OCI-LY7 (cell line): ENCODE measurements around the gene NFAM1. TPM values are rescaled to one million over a fixed set of nuclear protein-coding genes. Genes with fewer than 3 reads are reported as not detected.

Experiments
- BruUV-seq: library from RNA; stranded (reverse); fragments of 400-500 nt; replicated peaks from 2 replicates; lab custom pipeline; 2021; lab: Mats Ljungman, UMichigan
- CTCF ChIA-PET: fragments of 300-600 bp; sonication (Branson Sonifier 250); formaldehyde crosslinking; loops from one replicate; lab custom pipeline; 2022; ENCODE audit warnings: antibody characterized with exemption; ENCODE audit not compliant: unreplicated experiment; lab: Charles Lee
- POLR2A ChIA-PET: fragments of 300-600 bp; sonication (Branson Sonifier 250); formaldehyde crosslinking; loops from one replicate; lab custom pipeline; 2022; ENCODE audit warnings: antibody characterized with exemption; lab: Charles Lee
- DNase-seq: peaks from one replicate; pipeline ENCODE4 v3.0.0-alpha.2; 2015; ENCODE audit warnings: low spot score
- H2AFZ ChIP-seq: fragments of 200-600 bp; sonication (generic), shearing (Covaris generic); 2 replicates; pipeline ENCODE4 v1.6.1; 2014; ENCODE audit warnings: mild to moderate bottlenecking, antibody characterized with exemption, low read length, moderate library complexity
- H3K27ac ChIP-seq: fragments of 200-600 bp; sonication (generic); 2 replicates; pipeline ENCODE4 v1.5.1; 2014; ENCODE audit warnings: mixed run types, low read depth, mild to moderate bottlenecking, moderate library complexity, low read length, inconsistent platforms; ENCODE audit not compliant: poor library complexity, severe bottlenecking
- H3K36me3 ChIP-seq: fragments of 200-600 bp; sonication (generic); 2 replicates; pipeline ENCODE4 v1.6.1; 2014; ENCODE audit warnings: mild to moderate bottlenecking, antibody characterized with exemption, low read length, moderate library complexity, mixed read lengths; ENCODE audit not compliant: insufficient read depth
- H3K4me1 ChIP-seq: fragments of 200-600 bp; sonication (generic); 2 replicates; pipeline ENCODE4 v1.5.1; 2014; ENCODE audit warnings: mild to moderate bottlenecking, low read length; ENCODE audit not compliant: insufficient read depth, poor library complexity, severe bottlenecking
- H3K4me2 ChIP-seq: fragments of 200-600 bp; sonication (generic); 2 replicates; pipeline ENCODE4 v1.6.1; 2014; ENCODE audit warnings: mild to moderate bottlenecking, low read length
- H3K4me3 ChIP-seq: fragments of 200-600 bp; sonication (generic); 2 replicates; pipeline ENCODE4 v1.5.1; 2014; ENCODE audit warnings: mild to moderate bottlenecking, low read depth, low read length; ENCODE audit not compliant: poor library complexity, severe bottlenecking
- H3K79me2 ChIP-seq: fragments of 200-600 bp; sonication (generic); 2 replicates; pipeline ENCODE4 v1.6.1; 2016; ENCODE audit warnings: low read depth, mild to moderate bottlenecking, low read length, moderate library complexity, mixed read lengths; ENCODE audit not compliant: insufficient read depth
- H3K9me2 ChIP-seq: fragments of 200-600 bp; sonication (generic); 2 replicates; pipeline ENCODE4 v1.6.1; 2016; ENCODE audit warnings: mild to moderate bottlenecking, low read length, mixed read lengths; ENCODE audit not compliant: insufficient read depth
- H3K9me3 ChIP-seq: fragments of 200-600 bp; sonication (generic); 2 replicates; pipeline ENCODE4 v1.6.1; 2014; ENCODE audit warnings: mild to moderate bottlenecking, mixed run types, low read length, mixed read lengths
- H4K20me1 ChIP-seq: fragments of 200-600 bp; sonication (generic); 2 replicates; pipeline ENCODE4 v1.6.1; 2014; ENCODE audit warnings: mild to moderate bottlenecking, antibody characterized with exemption, low read length, moderate library complexity, mixed read lengths; ENCODE audit not compliant: insufficient read depth
- CTCF ChIP-seq: fragments of 200-600 bp; sonication (generic); conservative IDR thresholded peaks from 2 replicates; pipeline ENCODE4 v1.5.1; 2014; ENCODE audit warnings: mild to moderate bottlenecking, antibody characterized with exemption, low read length, moderate library complexity, mixed read lengths
- EZH2phosphoT487 ChIP-seq: fragments of 200-600 bp; sonication (generic); IDR thresholded peaks from 2 replicates; pipeline ENCODE4 v1.6.1; 2018; ENCODE audit warnings: low read depth, borderline replicate concordance, mild to moderate bottlenecking, mixed run types, antibody characterized with exemption, low read length, moderate library complexity, mixed read lengths
- intact Hi-C: fragments of 100-400 bp; cut with micrococcal nuclease; formaldehyde crosslinking; loops from one replicate; pipeline ENCODE4 v1.10.0; 2022; ENCODE audit not compliant: unreplicated experiment
- total RNA-seq, 2 experiments: library from RNA; depleted of rRNA in 1 of 2; stranded (reverse); fragments of >200 nt in 1 of 2; shearing (Covaris generic) in 1 of 2; gene quantifications; 2 replicates each; pipeline ENCODE4 v1.2.3, GENCODE V29; 2014 to 2022

Gene NFAM1
- total RNA-seq, 2 experiments from 2014 or later, result 0.16 to 0.88 TPM

DNA sequence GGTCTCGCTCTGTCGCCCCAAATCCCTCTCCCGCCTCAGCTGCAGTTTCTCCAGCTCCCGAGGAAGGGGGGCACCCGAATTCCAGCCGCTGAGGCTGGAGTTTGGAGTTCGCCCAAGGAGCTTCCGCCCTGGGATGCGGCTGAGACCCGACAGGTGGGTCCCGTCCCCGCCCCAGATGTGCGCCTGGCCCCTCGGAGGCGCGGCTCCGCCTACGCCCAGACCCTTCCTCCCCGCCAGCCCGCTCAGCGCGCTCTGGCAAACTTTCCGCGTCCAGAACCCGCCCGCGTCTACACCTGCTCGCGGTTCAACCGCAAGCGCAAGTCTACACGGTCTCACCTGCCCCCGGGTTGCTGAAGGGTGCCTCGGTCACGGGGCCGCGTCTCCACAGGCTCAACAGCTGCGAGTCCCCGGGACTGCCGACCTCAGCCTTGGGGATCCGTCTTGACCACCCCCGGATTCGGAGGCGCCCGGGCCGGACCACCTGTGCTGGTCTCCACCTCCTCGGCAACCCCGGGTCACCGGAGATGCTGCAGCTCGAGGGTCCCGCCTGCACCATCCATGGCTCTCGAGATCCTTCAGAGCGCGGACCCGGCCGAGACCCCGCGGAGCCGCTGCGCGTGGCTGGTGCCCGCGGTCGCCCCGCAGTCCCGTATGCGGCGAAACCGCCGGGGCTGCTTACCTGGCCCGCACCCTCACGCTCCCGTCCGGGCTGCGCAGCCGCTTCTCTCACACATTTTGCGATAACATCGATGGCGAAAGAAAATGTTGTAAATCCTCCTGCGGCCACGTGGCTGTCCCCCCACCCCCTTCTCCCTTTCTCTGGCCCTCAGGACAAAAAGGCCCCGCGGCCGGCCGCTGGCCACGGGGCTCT is 63.6 kb downstream of the NFAM1 start:
- BruUV-seq, result no TSS peak

GRCh38 chr22:42367980-42368378 is 64.2 kb downstream of the NFAM1 start:
- H3K36me3 ChIP-seq, result no peaks in the 10 kb centered on the region
- no peak for DNase-seq
- no peak overlapping the region for H3K4me3 ChIP-seq
- H3K9me3 ChIP-seq, result no peaks in the 10 kb centered on the region
- intact Hi-C loops, result no loop called here
- ChIA-PET POLR2A (no interaction called here), CTCF (no interaction called here)
- H3K79me2 ChIP-seq, result no peaks in the 10 kb centered on the region
- no peaks in the 10 kb centered on the region for H4K20me1 ChIP-seq
- no peak overlapping the region for H3K27ac ChIP-seq
- TF ChIP-seq EZH2phosphoT487 (no peak), CTCF (no peak)
- no peak overlapping the region for H2AFZ ChIP-seq
- H3K4me2 ChIP-seq, result peak overlapping the region; percentile 96; the same call in 1 of the 2 replicates
- no TSS peak for BruUV-seq
- H3K9me2 ChIP-seq, result no peaks in the 10 kb centered on the region
- H3K4me1 ChIP-seq, result peaks cover 17% of the 10 kb centered on the region

More for the DNA sequence above, 63.6 kb downstream of the NFAM1 start:
- Histone ChIP-seq H4K20me1 (no peaks in the 10 kb centered on the region), H3K79me2 (no peaks in the 10 kb centered on the region), H3K9me2 (no peaks in the 10 kb centered on the region), H3K4me3 (peak overlapping the region; percentile 69), H3K4me2 (peak overlapping the region; percentile 96), H2AFZ (peak overlapping the region; percentile 67), H3K27ac (no peak overlapping the region), H3K4me1 (peaks cover 17% of the 10 kb centered on the region), H3K36me3 (no peaks in the 10 kb centered on the region), H3K9me3 (no peaks in the 10 kb centered on the region)
- ChIA-PET POLR2A (interaction anchor here (0.9 to 1.3 kb wide), 2 partner anchors 72 to 76 kb away, joined by 3 to 5 read pairs; no protein-coding TSS in a partner anchor), CTCF (no interaction called here)
- intact Hi-C loops, result no loop called here
- TF ChIP-seq CTCF (no peak), EZH2phosphoT487 (peak; percentile 92; the same call in 1 of the 2 replicates)
- no peak for DNase-seq
